Dermis blood vessel endothelial cell (primary cell): ENCODE results near the gene CIZ1. TPM values are rescaled to one million over a fixed set of nuclear protein-coding genes. Genes with fewer than 3 reads are reported as not detected.

Experiments used
- DNase-seq: peaks from one replicate; pipeline ENCODE4 v3.0.0; 2010
- total RNA-seq: library from RNA; depleted of rRNA; stranded (reverse); fragments of >200 nt; gene quantifications from 2 replicates; pipeline ENCODE4 v1.2.3, GENCODE V29; 2014

CIZ1 gene
- total RNA-seq, 1 donor from 2014 or later: 16.7 TPM

DNA sequence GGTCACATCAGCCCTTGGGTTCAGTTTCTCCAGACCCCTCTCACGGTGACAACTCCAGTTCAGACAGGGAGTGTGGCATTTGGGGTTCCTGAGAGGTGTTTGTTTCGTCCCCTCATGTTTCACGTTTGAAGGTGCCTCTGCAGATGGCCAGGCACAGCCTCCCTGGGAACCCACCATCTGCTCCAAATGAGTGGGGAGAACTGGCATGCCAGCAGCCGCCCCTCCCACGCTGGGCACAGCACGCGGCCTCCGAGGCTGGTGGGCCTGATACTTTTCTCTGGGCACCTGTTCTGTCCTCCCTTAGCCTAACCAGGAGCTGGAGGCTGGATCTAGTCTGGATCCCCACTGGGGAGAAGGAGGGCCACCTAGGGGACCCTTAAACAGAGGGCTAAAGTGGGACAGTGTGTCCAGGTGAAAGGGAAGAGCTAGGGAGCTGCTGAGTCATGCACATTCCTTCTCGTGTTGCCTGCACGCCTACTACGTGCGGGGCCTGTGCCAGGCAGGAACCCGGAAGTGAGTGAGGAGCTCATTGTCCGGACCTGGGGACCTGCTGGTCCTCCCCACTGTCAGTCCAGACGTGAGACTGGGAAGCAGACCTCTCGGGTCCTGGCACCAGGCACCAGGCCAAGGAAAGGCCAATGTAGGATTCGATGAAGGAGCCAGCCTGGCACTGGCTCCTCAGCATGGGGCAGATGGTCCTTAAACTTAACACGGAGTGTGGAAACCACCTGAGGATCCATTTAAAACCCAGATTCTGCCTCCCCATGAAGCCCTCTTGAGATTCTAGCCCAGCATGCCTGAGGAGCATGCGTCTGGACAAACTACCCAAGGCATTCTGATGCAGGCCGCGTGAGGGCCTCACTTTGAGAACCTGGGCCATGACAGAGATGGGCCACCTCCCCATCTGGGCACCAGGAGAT, 23.5 kb upstream of the CIZ1 start:
- DNase-seq: no peak

DNA sequence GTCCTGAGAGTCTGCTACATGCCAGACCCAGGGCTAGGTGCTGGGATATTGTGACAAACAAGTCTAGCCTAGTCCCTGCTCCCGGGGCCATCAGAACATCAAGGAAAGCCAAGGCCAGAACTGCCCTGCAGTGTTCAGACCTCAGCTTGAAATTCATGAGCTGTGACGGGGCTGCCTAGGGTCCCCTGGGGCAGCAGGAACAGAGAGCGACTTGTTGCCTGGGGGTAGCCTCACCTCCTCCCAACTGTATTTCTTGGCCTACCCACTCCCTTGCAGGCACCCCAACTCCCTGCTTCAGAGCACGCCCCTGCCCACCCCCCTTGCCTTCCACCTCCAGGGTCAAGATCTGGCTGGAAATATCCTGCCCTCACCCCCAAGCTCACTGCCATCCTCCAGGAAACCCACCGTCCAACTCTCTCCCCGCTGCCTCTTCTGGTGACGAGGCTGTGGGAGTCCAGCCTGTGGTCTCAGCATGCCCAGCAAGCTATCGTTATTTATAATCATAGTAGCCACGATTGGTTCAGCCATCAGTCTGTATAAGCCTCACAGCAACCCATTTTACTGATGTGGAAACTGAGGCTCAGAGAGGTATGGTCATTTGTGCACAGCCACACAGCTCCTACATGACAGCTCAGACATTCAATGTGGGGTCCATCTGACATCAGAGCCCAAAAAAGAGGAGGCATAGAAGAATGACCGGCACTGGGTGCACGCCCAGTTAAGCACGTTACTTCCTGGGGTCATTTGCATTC, 22.6 kb upstream of the CIZ1 start:
- no peak for DNase-seq

DNA sequence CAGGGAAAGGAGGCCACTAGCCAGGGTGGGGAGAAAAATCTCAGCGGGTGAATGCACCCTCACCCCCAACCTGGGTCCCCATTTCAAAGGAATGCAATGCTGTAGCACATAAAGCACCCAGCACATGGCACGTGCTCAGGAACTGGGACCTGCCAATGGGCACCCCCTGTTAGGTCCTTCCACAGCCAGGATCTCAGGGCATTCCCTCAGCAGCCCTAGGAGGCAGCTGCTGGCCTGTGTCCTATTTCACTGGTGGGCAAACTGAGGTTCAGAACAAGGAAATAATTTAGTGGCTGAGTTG, 20.6 kb upstream of the CIZ1 start:
- no peak for DNase-seq

DNA sequence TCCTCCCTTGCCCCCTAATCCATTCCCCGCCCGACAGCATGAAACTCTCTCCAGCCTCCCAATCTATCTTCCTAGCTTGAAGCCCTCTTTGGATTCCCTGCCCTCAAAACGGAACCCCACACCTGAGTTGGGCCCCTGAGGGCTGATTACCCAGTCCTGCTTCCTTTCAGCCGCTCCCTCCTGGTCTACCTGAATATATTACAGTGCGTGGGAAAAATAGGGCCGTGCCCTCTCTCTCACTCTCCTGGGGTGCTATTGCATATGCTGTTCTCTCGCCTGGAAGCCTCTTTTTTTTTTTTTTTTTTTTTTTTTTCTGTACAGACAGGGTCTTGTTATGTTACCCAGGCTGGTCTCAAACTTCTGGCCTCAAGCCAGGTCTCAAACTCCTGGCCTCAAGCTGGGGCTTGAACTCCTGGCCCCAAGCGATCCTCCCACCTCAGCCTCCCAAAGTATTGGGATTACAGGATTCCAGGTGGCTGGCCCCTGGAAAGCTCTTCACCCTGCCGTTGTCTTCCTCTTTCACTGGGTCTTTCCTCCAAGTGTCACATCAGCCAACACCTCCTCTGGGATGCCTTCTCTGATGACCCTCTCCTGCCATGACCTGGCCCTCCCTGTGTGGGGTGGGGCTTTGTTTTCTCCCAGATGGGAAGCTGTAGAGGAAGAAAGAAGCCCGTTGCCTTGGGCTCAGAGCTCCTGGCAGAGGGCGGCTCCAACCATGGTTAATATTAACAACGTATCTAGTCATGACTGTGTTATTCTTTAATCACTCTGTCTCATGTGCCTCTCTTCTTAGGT, 20.0 kb upstream of the CIZ1 start:
- no peak for DNase-seq

- DNase-seq: no peak
Observed at GRCh38 chr9:128208946-128209669, 17.7 kb upstream of the CIZ1 start.

GRCh38 chr9:128208386-128208785, 17.0 kb upstream of the CIZ1 start:
- no peak for DNase-seq

- DNase-seq: no peak
Observed at GRCh38 chr9:128206916-128207910, 15.8 kb upstream of the CIZ1 start.

GRCh38 chr9:128206484-128206883, 15.1 kb upstream of the CIZ1 start:
- DNase-seq: no peak

GRCh38 chr9:128205296-128205944, 14.0 kb upstream of the CIZ1 start:
- no peak for DNase-seq

GRCh38 chr9:128204858-128205257, 13.5 kb upstream of the CIZ1 start:
- no peak for DNase-seq

GRCh38 chr9:128203707-128204551, 12.6 kb upstream of the CIZ1 start:
- DNase-seq: peak; percentile 23

DNA sequence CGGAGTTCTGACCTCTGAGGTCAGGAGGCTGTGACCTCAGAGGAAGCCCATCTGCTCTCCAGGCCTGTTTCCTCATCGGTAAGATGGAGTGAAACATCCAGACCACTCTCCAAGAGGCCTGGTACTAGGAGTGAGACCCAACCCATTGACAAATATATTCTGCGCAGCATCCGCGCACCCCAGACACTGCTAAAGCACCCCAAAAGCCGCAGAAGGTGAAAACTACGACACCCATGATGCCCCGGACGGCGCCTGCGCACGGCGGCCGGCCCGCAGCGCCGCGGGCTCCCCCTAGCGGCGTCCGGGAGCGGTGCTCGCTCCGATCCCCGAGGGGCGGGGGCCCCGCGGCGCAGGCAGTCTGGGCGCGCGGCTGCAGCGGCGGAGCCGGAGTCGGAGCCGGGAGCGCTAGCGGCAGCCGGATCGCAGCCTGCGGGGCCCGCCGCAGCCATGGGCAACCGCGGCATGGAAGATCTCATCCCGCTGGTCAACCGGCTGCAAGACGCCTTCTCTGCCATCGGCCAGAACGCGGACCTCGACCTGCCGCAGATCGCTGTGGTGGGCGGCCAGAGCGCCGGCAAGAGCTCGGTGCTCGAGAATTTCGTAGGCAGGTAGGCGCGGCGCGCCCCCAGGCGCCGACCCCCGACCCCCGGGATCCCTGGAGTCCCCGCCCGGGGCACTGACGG, 11.8 kb upstream of the CIZ1 start, which contains the start of gene DNM1:
DNM1 (plus strand) TSS at position 356 of the 683 bp plus-strand sequence; CDS start at position 448, 92 bp downstream.
- DNase-seq: peak; percentile 64

DNA sequence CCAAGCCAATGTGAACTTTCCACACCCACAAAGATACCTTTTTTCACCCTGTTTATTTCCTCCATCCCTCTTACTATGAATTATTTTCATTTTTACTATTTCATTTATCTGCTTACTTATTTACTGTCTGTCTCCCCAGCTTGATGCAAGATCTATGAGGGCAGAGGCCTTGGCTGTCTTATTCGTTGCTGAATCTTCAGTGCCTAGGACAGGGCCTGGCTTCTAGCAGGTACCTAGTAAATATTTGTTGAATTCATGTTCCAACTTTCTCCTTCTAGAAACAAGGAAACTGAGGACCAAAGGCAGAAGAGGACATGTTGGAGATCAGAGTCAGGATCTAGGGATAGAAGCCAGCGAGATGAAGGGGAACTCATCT, 11.3 kb upstream of the CIZ1 start:
- DNase-seq: no peak

DNA sequence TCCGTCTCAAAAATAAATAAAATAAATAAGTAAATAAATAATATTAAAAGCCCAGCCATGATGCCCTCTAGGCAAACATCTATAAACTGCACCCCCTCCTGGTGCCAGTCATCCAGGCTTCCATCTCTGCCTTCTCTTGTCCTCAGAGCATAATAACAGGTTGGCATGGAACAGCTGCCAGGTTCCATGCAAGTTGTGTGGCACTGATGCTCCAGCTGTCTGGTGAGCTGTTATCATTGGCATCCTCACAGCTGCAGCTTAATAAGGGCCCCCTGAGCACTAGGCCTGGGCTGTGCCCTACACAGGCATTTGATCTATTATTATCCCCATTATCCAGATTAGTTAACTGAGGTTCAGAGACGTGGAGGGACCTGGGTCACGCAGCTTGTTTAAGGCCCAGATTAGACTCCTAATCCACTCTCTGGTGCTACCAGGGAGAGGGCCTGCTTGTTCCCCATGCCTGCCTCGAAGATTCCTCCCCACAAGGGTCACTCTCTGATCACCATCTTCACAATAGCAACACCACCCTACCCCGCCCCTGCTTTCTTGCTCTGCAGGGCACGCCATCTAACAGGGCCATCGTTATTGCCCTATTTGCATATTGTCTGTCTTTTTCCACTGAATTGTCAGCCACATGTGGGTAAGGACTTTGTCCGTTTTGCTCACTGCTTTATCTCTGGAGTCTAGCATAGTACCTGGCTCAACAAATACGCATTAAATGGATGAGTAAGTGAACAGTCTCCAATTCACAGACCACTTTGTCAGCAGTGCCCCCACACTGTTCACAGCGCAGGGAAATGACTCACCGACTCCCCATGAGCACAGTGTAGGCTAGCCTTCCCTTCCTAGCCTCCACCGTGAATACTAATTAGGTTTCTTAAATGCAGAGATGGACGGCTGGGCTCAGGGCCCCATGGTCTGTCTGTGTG, 10.3 kb upstream of the CIZ1 start:
- DNase-seq: peak; percentile 53

DNA sequence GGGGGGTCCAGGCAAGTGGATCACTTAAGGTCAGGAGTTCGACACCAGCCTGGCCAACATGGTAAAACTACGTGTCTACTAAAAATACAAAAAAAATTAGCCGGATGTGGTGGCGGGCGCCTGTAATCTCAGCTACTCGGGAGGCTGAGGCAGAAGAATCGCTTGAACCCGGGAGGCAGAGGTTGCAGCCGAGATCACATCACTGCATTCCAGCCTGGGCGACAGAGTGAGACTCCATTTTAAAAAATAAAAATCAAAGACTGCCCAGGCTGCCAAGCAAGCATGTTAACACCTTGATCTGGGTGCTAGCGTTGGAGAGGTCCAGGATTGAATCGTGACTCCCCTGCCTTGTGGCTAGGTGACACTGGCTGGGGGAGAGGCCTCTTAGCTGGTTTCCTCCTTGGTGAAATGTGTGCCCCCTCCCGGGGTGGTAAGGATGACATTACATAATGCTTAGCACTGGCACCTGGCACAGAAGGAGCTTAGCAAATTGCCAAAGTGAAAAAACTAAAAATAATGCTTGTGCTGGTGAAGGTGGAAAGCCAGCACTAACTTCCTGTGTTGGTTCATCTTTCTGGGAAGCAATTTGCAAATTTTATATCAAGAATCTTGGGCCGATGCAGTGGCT, 2.2 kb upstream of the CIZ1 start:
- no peak for DNase-seq

GRCh38 chr9:128192601-128193371, 1.4 kb upstream of the CIZ1 start:
- DNase-seq: peak; percentile 90
